ENCODE data around the gene PDE3A.

PDE3A gene

DNA sequence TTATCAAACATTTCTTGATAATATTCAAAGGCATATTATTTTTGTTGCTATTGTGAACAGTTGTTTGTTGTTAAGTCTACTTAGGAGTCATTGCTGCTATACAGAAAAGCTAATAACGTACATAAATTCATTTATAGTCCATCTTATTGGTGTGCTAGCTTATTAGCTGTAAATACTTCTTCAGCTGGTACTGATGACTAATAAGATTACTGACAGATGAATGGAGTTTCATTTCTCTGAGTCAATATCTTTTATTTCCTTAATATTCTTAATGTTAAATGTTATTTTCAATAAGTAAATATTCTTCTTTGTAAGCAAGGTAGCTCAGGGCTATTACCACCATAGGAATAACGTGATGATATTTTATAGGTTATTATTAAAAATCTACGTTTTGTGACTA is 187.4 kb downstream of the PDE3A start:
- peaks cover 0 to 2% of the 10 kb centered on the region in 2 experiments for H3K36me3 ChIP-seq (ENCODE audit: control insufficient read depth in 1 of 2, insufficient read depth in 2 of 2, low read length in 2 of 2)
- no peak overlapping the region for H2AK5ac ChIP-seq (ENCODE audit: low read length)
- no peak overlapping the region for H3K4me2 ChIP-seq (ENCODE audit: low read length)
- no peak overlapping the region for H3K4me3 ChIP-seq (ENCODE audit: low read depth, low read length)
- H3K27ac ChIP-seq (ENCODE audit: low read depth, low read length) = no peak overlapping the region
- no peaks in the 10 kb centered on the region for H3K27me3 ChIP-seq (ENCODE audit: insufficient read depth, low read length)
- no peaks in the 10 kb centered on the region for H3K79me2 ChIP-seq (ENCODE audit: control insufficient read depth, insufficient read depth, low read length, poor library complexity)
- H3K9ac ChIP-seq (ENCODE audit: low read length) = no peak overlapping the region
- no peak overlapping the region for H3K14ac ChIP-seq (ENCODE audit: low read length)
- H4K8ac ChIP-seq (ENCODE audit: low read depth, low read length) = no peak overlapping the region
- no peak overlapping the region for H2BK120ac ChIP-seq (ENCODE audit: insufficient read depth, low read length, poor library complexity)
- no peak overlapping the region for H3K18ac ChIP-seq (ENCODE audit: low read length)
- H2BK12ac ChIP-seq (ENCODE audit: low read length) = no peak overlapping the region
- no peak overlapping the region for H4K91ac ChIP-seq (ENCODE audit: low read depth, low read length)
- H3K4ac ChIP-seq (ENCODE audit: low read depth, low read length) = no peak overlapping the region
- no peaks in the 10 kb centered on the region for H3K79me1 ChIP-seq (ENCODE audit: low read length)
- H3K4me1 ChIP-seq (ENCODE audit: control insufficient read depth in 1 of 2, insufficient read depth in 2 of 2, low read length in 2 of 2) = no peaks in the 10 kb centered on the region
- H3K9me3 ChIP-seq (ENCODE audit: insufficient read depth, low read depth, low read length) = peaks cover 3% of the 10 kb centered on the region
- no peak overlapping the region for H2AFZ ChIP-seq (ENCODE audit: insufficient read depth, low read length, poor library complexity)
- H4K12ac ChIP-seq (ENCODE audit: low read depth, low read length) = no peak overlapping the region
- no peak overlapping the region for H2BK5ac ChIP-seq (ENCODE audit: low read depth, low read length, poor library complexity)
- DNase-seq = no peak
- no CpG with 5 or more reads among the region's 3 CpGs for WGBS (ENCODE audit: extremely low coverage, insufficient coverage, insufficient read length)
- no peak overlapping the region for H3K23ac ChIP-seq (ENCODE audit: low read length)

DNA sequence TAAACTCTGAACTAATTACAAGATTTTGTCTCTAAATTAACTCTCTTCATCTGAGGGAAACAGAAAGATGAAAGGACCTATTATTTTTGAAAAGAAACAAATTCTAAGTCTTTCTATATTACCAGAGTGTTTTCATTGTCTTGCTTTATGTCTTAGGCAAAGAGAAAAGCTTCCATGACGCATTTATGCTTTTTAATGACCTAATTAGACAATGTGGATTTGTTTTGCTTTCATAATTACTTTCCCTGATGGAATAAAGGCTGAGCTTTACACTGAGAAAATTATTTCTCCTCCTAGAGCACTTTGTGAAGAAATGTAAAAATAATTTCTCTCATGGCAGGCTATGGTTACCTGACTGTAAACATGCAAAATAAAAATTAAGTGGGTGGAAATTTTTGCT is 188.8 kb downstream of the PDE3A start:
- no peak overlapping the region for H2AFZ ChIP-seq (ENCODE audit: insufficient read depth, low read length, poor library complexity)
- H2BK120ac ChIP-seq (ENCODE audit: insufficient read depth, low read length, poor library complexity) = no peak overlapping the region
- H3K4me2 ChIP-seq (ENCODE audit: low read length) = no peak overlapping the region
- H3K4me1 ChIP-seq (ENCODE audit: control insufficient read depth in 1 of 2, insufficient read depth in 2 of 2, low read length in 2 of 2) = no peaks in the 10 kb centered on the region
- no peak overlapping the region for H3K4ac ChIP-seq (ENCODE audit: low read depth, low read length)
- H3K23ac ChIP-seq (ENCODE audit: low read length) = no peak overlapping the region
- H3K36me3 ChIP-seq (ENCODE audit: control insufficient read depth in 1 of 2, insufficient read depth in 2 of 2, low read length in 2 of 2) = no peaks in the 10 kb centered on the region
- no peak overlapping the region for H2AK5ac ChIP-seq (ENCODE audit: low read length)
- no peak overlapping the region for H4K91ac ChIP-seq (ENCODE audit: low read depth, low read length)
- no peak overlapping the region for H3K18ac ChIP-seq (ENCODE audit: low read length)
- no peak overlapping the region for H4K12ac ChIP-seq (ENCODE audit: low read depth, low read length)
- H3K9me3 ChIP-seq (ENCODE audit: insufficient read depth, low read depth, low read length) = no peaks in the 10 kb centered on the region
- no peak overlapping the region for H2BK12ac ChIP-seq (ENCODE audit: low read length)
- WGBS (ENCODE audit: extremely low coverage, insufficient coverage, insufficient read length) = no CpG with 5 or more reads among the region's 1 CpG
- no peaks in the 10 kb centered on the region for H3K27me3 ChIP-seq (ENCODE audit: insufficient read depth, low read length)
- no peaks in the 10 kb centered on the region for H3K79me1 ChIP-seq (ENCODE audit: low read length)
- H3K14ac ChIP-seq (ENCODE audit: low read length) = no peak overlapping the region
- H3K4me3 ChIP-seq (ENCODE audit: low read depth, low read length) = no peak overlapping the region
- no peak overlapping the region for H3K9ac ChIP-seq (ENCODE audit: low read length)
- no peaks in the 10 kb centered on the region for H3K79me2 ChIP-seq (ENCODE audit: control insufficient read depth, insufficient read depth, low read length, poor library complexity)
- no peak overlapping the region for H3K27ac ChIP-seq (ENCODE audit: low read depth, low read length)
- no peak overlapping the region for H2BK5ac ChIP-seq (ENCODE audit: low read depth, low read length, poor library complexity)
- DNase-seq = no peak
- no peak overlapping the region for H4K8ac ChIP-seq (ENCODE audit: low read depth, low read length)

DNA sequence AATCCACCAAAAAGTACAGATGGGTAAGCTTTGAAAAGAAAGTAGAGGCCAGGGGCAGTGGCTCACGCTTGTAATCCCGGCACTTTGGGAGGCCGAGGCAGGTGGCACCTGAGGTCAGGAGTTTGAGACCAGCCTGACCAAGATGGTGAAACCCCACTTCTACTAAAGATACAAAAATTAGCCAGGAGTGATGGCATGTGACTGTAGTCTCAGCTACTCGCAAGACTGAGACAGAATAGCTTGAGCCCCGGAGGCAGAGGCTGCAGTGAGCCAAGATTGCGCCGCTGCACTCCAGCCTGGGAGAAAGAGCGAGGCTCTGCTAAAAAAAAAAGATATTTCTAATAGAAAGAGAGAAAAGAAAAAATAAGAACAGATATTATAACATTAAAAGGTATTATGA is 192.6 kb downstream of the PDE3A start:
- Histone ChIP-seq H3K18ac (ENCODE audit: low read length) (no peak overlapping the region), H3K27ac (ENCODE audit: low read depth, low read length) (no peak overlapping the region), H3K4me3 (ENCODE audit: low read depth, low read length) (no peak overlapping the region), H3K27me3 (ENCODE audit: insufficient read depth, low read length) (no peaks in the 10 kb centered on the region), H4K12ac (ENCODE audit: low read depth, low read length) (no peak overlapping the region), H3K9ac (ENCODE audit: low read length) (no peak overlapping the region), H2AK5ac (ENCODE audit: low read length) (no peak overlapping the region), H3K4me2 (ENCODE audit: low read length) (no peak overlapping the region), H3K4me1 (ENCODE audit: control insufficient read depth in 1 of 2, insufficient read depth in 2 of 2, low read length in 2 of 2) (no peaks in the 10 kb centered on the region), H3K4ac (ENCODE audit: low read depth, low read length) (no peak overlapping the region), H3K79me2 (ENCODE audit: control insufficient read depth, insufficient read depth, low read length, poor library complexity) (no peaks in the 10 kb centered on the region), H4K8ac (ENCODE audit: low read depth, low read length) (no peak overlapping the region), H3K9me3 (ENCODE audit: insufficient read depth, low read depth, low read length) (no peaks in the 10 kb centered on the region), H3K23ac (ENCODE audit: low read length) (no peak overlapping the region), H2BK12ac (ENCODE audit: low read length) (no peak overlapping the region), H2BK5ac (ENCODE audit: low read depth, low read length, poor library complexity) (no peak overlapping the region), H3K36me3 (ENCODE audit: control insufficient read depth in 1 of 2, insufficient read depth in 2 of 2, low read length in 2 of 2) (no peaks in the 10 kb centered on the region), H2AFZ (ENCODE audit: insufficient read depth, low read length, poor library complexity) (no peak overlapping the region), H2BK120ac (ENCODE audit: insufficient read depth, low read length, poor library complexity) (no peak overlapping the region), H3K14ac (ENCODE audit: low read length) (no peak overlapping the region), H3K79me1 (ENCODE audit: low read length) (no peaks in the 10 kb centered on the region), H4K91ac (ENCODE audit: low read depth, low read length) (no peak overlapping the region)
- no peak for DNase-seq
- WGBS (ENCODE audit: extremely low coverage, insufficient coverage, insufficient read length) = no CpG with 5 or more reads among the region's 8 CpGs

DNA sequence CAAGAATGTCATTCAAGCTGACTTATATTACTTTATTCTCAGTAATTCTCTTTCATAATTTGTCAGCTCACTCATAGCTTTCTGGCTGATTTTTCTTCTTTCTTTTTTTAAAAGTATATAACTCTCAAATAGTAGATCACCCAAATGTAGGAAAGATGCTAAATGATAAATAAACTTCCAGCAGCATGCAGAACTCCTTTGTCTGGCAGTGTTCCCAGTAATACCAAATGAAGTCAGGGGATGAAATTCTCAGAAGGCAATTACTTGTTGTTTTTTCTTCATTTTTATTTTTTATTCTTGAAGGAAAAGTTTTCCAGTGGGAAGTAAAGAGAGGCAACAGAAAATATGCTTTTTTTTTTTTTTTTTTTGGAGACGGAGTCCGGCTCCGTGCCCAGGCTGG is 193.5 kb downstream of the PDE3A start:
- H3K79me2 ChIP-seq (ENCODE audit: control insufficient read depth, insufficient read depth, low read length, poor library complexity) = no peaks in the 10 kb centered on the region
- H3K9me3 ChIP-seq (ENCODE audit: insufficient read depth, low read depth, low read length) = no peaks in the 10 kb centered on the region
- H2BK12ac ChIP-seq (ENCODE audit: low read length) = no peak overlapping the region
- H3K14ac ChIP-seq (ENCODE audit: low read length) = no peak overlapping the region
- no peak overlapping the region for H3K4me2 ChIP-seq (ENCODE audit: low read length)
- no peak overlapping the region for H3K18ac ChIP-seq (ENCODE audit: low read length)
- no peak overlapping the region for H2AK5ac ChIP-seq (ENCODE audit: low read length)
- H3K4me3 ChIP-seq (ENCODE audit: low read depth, low read length) = no peak overlapping the region
- H3K36me3 ChIP-seq (ENCODE audit: control insufficient read depth in 1 of 2, insufficient read depth in 2 of 2, low read length in 2 of 2) = no peaks in the 10 kb centered on the region
- WGBS (ENCODE audit: extremely low coverage, insufficient coverage, insufficient read length) = no CpG with 5 or more reads among the region's 3 CpGs
- no peak overlapping the region for H3K23ac ChIP-seq (ENCODE audit: low read length)
- H2AFZ ChIP-seq (ENCODE audit: insufficient read depth, low read length, poor library complexity) = no peak overlapping the region
- H2BK5ac ChIP-seq (ENCODE audit: low read depth, low read length, poor library complexity) = no peak overlapping the region
- no peak overlapping the region for H3K4ac ChIP-seq (ENCODE audit: low read depth, low read length)
- no peak overlapping the region for H4K91ac ChIP-seq (ENCODE audit: low read depth, low read length)
- no peak overlapping the region for H3K27ac ChIP-seq (ENCODE audit: low read depth, low read length)
- no peaks in the 10 kb centered on the region for H3K79me1 ChIP-seq (ENCODE audit: low read length)
- no peaks in the 10 kb centered on the region for H3K27me3 ChIP-seq (ENCODE audit: insufficient read depth, low read length)
- H4K8ac ChIP-seq (ENCODE audit: low read depth, low read length) = no peak overlapping the region
- H3K9ac ChIP-seq (ENCODE audit: low read length) = no peak overlapping the region
- H3K4me1 ChIP-seq (ENCODE audit: control insufficient read depth in 1 of 2, insufficient read depth in 2 of 2, low read length in 2 of 2) = no peaks in the 10 kb centered on the region
- no peak overlapping the region for H4K12ac ChIP-seq (ENCODE audit: low read depth, low read length)
- H2BK120ac ChIP-seq (ENCODE audit: insufficient read depth, low read length, poor library complexity) = no peak overlapping the region
- DNase-seq = no peak

DNA sequence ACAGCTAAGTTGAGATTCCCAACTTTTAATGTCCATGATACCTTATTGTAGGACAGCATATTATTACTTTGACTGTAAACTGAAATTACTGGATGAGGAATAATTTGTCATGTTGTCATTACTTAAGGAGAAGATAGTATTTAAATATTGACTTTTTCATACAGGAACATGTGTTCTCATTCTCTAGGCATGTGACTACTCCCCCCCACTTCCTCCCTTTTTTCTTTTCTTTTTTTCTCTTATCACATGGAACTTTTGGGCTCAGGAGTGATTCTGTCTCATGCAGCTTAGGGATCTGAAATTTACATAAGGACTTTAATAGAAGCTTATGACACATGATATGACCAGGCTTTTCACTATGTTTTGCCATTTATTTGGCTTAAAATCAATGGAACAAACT is 199.1 kb downstream of the PDE3A start:
- Histone ChIP-seq H3K4ac (ENCODE audit: low read depth, low read length) (no peak overlapping the region), H3K27me3 (ENCODE audit: insufficient read depth, low read length) (no peaks in the 10 kb centered on the region), H2BK120ac (ENCODE audit: insufficient read depth, low read length, poor library complexity) (no peak overlapping the region), H3K23ac (ENCODE audit: low read length) (no peak overlapping the region), H3K4me3 (ENCODE audit: low read depth, low read length) (no peak overlapping the region), H4K8ac (ENCODE audit: low read depth, low read length) (no peak overlapping the region), H3K79me1 (ENCODE audit: low read length) (no peaks in the 10 kb centered on the region), H3K79me2 (ENCODE audit: control insufficient read depth, insufficient read depth, low read length, poor library complexity) (no peaks in the 10 kb centered on the region), H3K9me3 (ENCODE audit: insufficient read depth, low read depth, low read length) (no peaks in the 10 kb centered on the region), H3K14ac (ENCODE audit: low read length) (no peak overlapping the region), H2BK5ac (ENCODE audit: low read depth, low read length, poor library complexity) (no peak overlapping the region), H4K12ac (ENCODE audit: low read depth, low read length) (no peak overlapping the region), H3K4me2 (ENCODE audit: low read length) (no peak overlapping the region), H3K36me3 (ENCODE audit: control insufficient read depth in 1 of 2, insufficient read depth in 2 of 2, low read length in 2 of 2) (no peaks in the 10 kb centered on the region), H2AK5ac (ENCODE audit: low read length) (no peak overlapping the region), H3K27ac (ENCODE audit: low read depth, low read length) (no peak overlapping the region), H3K4me1 (ENCODE audit: control insufficient read depth in 1 of 2, insufficient read depth in 2 of 2, low read length in 2 of 2) (no peaks in the 10 kb centered on the region), H3K9ac (ENCODE audit: low read length) (no peak overlapping the region), H4K91ac (ENCODE audit: low read depth, low read length) (no peak overlapping the region), H3K18ac (ENCODE audit: low read length) (no peak overlapping the region), H2AFZ (ENCODE audit: insufficient read depth, low read length, poor library complexity) (no peak overlapping the region), H2BK12ac (ENCODE audit: low read length) (no peak overlapping the region)
- DNase-seq = no peak

Measured in trophoblast cell (in vitro differentiated cells and primary cell).